GM20000 (cell line): Measurements from ENCODE around the gene JHY.
A peak's percentile ranks its signal among the peaks of the same experiment; 100 is the strongest.

Source experiments
- DNase-seq: peaks from one replicate; pipeline ENCODE4 v3.0.0; 2012; ENCODE audit warnings: low spot score
- CTCF ChIP-seq: IDR thresholded peaks from 2 replicates; pipeline ENCODE4 v1.5.1; 2012; ENCODE audit warnings: mild to moderate bottlenecking, control low read depth; ENCODE audit errors: extremely low read depth, missing control alignments

JHY gene

GRCh38 chr11:122978299-122978620, 95.7 kb downstream of the JHY start:
- no peak for DNase-seq
- TF ChIP-seq CTCF = no peak

- no peak for TF ChIP-seq CTCF
- no peak for DNase-seq
These were observed 96.7 kb downstream of the JHY start for GRCh38 chr11:122979103-122979814.

DNA sequence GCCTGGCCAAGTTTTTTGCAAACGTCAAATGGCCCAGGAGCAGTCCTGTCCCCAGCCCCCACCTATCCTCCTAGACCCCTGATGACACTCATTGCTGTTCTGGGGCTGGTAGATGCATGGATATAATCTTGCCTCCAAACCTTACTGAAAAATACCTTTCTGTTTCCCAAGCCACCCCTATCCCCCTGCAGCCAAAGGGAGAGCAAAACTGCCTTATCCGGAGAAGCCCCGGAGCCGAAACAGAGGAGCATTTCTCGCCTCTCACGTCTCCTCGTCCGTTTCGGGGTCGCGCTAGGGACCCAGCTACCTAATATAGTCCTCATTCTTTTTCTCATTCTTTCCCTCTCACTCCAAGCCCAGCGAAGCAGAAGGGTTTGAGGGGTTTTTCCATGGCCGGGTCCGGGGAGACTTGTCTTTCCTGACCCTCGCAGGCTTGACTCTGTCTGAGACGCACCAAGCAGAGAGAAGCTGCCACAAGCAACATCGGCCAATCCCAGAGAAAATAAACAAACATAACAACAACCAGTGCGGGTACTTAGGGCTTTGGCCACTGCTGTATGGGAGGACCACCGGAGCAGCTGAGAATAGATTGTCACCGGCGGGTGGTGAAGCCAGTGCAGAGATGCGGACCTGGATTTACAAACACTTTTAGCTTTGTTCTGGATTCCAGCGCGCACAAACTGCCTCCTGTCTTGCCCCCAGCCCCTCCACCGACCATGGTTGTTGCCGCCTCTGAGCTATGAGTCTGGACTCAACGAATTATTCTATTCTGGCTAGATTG, 97.4 kb downstream of the JHY start:
- no peak for TF ChIP-seq CTCF
- peak; percentile 22 for DNase-seq

DNA sequence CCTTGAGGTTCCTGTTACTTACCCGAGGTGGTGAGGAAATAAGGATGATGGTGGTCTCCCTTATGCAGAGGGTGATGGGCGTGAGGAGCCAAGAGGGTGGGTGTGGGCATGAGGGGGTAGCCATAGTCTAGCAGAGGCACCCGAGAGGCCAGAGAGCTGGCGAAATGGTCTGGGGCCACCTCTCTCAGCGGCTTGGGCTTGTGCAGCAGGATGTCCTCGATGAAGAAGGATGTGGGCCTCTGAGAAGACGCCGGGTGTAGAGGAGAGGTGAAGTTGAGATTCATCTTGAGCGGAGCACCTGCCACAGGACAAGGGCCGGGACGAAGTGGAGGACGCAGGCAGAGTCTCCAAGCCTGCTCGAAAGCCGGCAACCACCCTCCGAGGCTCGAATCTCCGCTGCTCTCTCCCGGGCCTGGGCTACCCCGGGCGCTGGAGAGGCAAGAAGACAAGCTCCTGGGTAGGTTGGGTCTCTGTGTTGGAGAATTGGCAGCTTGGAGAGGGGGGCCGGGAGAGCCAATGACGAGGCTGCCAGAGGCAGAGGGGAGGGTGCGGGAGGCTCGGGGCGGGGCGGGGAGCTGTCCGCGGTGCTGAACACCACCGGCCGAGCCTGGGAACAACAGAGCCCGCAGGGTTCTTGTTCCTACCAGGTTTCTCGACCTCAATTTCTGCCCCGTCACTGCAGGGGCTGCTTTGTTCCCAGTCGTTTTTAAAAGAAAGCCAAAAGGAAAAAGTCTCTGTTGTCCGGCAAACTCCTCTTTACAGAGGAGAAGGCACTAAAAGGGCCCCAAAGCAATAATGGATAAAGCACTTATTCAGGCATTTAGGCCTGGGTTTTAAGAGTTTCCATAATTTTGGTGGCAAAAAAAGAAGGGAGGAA, 99.1 kb downstream of the JHY start, which contains the start of gene BSX:
BSX (minus strand) TSS at position 447 of the 877 bp plus-strand sequence; CDS start at position 284, 163 bp downstream.
- DNase-seq = peak; percentile 73
- TF ChIP-seq CTCF = no peak

DNA sequence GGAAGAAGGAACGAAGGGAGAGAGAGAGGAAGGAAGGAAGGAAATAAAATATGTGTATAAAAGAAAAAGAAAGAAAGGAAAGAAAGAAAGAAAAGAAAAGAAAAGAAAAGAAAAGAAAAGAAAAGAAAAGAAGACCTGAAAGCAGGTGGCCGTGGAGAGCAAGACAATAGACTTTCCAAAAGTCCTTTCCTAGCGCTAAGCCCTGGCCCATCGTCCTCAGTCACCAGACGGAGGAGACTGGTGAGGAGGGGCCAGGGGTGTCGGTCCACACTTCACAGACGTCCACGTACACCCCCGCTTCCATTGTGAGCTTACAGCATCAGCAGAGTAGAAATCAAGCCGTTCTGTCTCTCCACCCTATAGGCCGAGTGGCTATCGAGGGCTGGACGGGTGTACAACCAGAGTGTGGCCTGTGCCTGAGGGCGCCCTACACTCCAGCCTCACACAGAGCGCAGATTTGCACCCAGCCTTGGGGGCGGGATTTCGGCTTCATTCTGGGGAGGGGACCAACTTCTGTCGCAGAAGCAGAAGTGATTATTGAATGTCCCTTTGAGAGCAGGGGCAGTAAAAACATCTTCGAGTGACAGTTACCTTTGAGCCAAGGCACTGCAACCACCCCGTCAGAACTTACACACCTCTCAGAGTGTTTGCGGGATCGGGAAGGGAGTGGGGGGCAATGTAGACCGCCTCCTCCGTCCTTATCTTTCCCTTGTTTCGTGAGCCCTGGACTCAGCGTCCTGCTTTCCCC, 101.1 kb downstream of the JHY start:
- no peak for DNase-seq
- TF ChIP-seq CTCF = no peak

DNA sequence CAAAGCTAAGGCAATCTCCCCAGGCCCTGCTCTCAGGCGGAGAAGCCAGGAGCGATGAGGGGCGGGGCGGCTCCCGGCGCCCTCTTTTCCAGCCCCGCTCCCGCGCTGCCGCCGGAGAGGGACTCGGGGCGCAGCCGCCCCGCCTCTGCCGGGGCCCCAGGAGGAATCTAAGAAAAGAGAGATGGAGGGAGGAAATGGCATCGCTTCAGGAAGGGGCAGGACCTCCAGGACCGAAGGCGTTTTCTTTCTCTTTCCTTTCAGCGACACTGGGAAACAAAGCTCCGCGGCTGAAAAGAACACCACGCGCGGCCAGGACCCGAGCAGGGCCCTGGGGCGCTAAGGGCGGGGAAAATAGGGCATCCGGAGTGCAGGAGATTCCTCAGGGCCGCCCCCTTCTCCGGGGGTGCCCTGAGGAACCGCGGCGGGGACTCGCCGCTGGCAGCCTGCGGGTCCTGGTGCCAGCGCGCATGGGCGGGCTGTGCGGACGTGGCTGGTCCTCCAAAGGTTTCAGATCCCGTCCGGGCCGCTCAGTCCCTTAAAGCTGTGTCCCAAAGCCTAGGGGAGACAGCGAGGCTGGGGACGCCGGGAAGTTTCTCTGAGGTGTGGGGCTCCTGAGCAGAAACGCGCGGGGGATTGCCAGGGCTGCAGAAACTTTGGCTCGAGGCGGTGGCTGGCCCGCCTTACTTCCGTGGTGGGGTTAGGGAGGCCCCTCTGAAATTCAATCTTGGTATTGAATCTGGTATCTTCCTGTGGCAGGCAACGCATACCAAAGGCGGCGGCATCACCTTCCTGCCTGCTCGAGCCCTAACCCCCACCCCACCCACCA, 101.8 kb downstream of the JHY start:
- no peak for TF ChIP-seq CTCF
- peak; percentile 42 for DNase-seq
